Fibroblast of gingiva (primary cell): ENCODE results near the gene IQCK.

Experiments
- DNase-seq: peaks from one replicate; pipeline ENCODE4 v3.0.0-alpha.2; 2011; ENCODE audit warnings: low read depth

Gene IQCK

GRCh38 chr16:19884611-19885450 is 166.8 kb downstream of the IQCK start, which contains the start of gene GPRC5B:
Gene GPRC5B, minus strand, starts transcription at chr16:19884848. Its CDS starts 12,003 bp downstream, at chr16:19872845.
- no peak for DNase-seq

GRCh38 chr16:19885451-19886072 is 167.5 kb downstream of the IQCK start:
- DNase-seq, result no peak

GRCh38 chr16:19886073-19886941 is 168.2 kb downstream of the IQCK start:
- peak; percentile 64 for DNase-seq

GRCh38 chr16:19888834-19889233 is 170.8 kb downstream of the IQCK start:
- DNase-seq, result no peak

GRCh38 chr16:19890901-19891300 is 172.8 kb downstream of the IQCK start:
- DNase-seq, result no peak

GRCh38 chr16:19892902-19893301 is 174.8 kb downstream of the IQCK start:
- DNase-seq, result no peak

GRCh38 chr16:19894586-19894985 is 176.5 kb downstream of the IQCK start:
- DNase-seq, result no peak

GRCh38 chr16:19896951-19897350 is 178.9 kb downstream of the IQCK start:
- DNase-seq, result no peak

- DNase-seq, result no peak
Observed at GRCh38 chr16:19898166-19898565, 180.1 kb downstream of the IQCK start.

- DNase-seq, result peak; percentile 39
Observed at GRCh38 chr16:19898924-19899604, 181.0 kb downstream of the IQCK start.

- no peak for DNase-seq
Observed at GRCh38 chr16:19899605-19899955, 181.5 kb downstream of the IQCK start.

GRCh38 chr16:19901164-19901563 is 183.1 kb downstream of the IQCK start:
- DNase-seq, result no peak

GRCh38 chr16:19907161-19907992 is 189.3 kb downstream of the IQCK start:
- peak; percentile 37 for DNase-seq
